Fibroblast of skin of scalp (primary cell): ENCODE data around the gene CDH1.
"Not testable (repeated sequence)": the region's sequence is repeated elsewhere in the genome, so short reads cannot be mapped to it uniquely, and the experiment has no call there.

Source experiments
- DNase-seq: peaks from one replicate; pipeline ENCODE4 v3.0.0-alpha.2; 2013

Gene CDH1

DNA sequence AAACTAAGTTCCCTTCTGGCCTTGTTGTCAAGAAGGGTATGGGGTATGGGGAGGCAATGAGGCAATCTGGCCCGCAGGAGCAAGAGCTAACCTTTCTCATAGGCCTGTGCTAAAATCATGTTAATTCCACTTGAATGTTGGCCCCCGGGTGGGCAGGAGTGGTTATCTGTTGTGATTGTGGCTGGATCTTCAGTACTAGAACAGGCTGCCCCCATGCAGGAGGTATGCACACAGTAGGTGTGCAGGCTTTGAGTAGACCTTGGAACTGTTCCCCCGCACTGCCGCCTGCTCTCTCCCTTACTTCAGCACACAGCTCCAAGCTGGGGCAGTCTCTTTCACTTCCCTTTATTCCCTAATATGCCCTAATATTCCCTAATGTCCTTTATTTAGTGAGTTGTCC is 53.9 kb downstream of the CDH1 start:
- no peak for DNase-seq

DNA sequence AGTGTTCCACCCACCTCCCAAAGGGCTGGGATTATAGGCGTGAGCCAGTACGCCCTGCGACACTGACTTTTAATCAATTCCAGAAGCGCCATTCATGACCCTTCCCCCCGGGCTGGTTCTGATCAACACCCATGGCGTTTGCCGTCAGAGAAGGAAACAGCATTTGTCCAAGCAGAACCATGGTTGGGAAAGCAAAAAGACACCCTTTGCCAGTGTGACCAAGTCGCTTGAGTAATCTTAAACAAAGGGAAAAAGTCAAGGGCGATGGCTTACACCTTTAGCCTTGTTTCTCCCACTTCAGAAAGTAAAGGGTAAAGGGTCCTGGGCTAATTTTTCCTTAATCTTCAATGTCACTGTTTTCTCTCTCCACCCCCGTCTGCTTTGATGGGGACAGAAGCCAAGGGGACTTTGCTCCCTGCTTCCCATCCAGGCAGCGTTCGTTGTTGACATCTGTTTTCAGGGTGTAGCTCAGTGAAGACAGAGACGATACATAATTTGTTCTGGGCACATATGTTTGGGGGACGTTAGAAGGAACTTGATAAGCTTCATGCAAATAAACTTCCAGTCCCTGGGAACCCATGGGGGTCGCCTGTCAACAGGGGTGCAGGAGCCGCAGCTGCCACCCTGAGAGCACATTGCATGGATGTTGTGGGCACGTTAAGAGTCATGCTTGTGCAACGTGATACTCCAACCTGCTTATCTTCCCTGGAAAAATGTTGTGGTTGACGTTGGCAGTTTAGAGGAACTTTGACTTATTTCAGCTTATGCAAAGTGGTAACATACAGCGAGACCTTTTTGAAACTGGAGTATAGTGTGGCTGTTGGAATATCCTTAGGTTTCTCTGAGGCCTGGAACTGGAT is 55.6 kb downstream of the CDH1 start:
- DNase-seq, result peak; percentile 64

DNA sequence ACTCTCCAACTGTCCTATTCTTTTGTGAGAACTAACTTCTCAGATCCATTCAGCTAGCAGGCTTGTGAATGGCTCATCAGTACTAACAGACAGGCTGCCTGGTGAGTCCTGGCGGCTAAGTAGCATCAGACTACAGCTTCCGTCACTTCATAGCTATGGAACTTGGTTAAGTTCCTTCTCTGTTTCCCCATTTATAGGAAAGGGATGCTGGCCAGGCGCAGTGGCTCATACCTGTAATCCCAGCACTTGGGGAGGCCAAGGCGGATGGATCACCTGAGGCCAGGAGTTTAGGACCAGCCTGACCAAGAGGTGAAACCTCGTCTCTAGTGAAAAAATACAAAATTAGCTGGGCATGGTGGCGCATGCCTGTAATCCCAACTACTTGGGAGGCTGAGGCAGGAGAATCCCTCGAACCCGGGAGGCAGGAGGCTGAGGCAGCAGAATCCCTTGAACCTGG is 56.3 kb downstream of the CDH1 start:
- DNase-seq, result no peak

GRCh38 chr16:68798398-68798797 is 61.3 kb downstream of the CDH1 start:
- DNase-seq, result peak; percentile 18

DNA sequence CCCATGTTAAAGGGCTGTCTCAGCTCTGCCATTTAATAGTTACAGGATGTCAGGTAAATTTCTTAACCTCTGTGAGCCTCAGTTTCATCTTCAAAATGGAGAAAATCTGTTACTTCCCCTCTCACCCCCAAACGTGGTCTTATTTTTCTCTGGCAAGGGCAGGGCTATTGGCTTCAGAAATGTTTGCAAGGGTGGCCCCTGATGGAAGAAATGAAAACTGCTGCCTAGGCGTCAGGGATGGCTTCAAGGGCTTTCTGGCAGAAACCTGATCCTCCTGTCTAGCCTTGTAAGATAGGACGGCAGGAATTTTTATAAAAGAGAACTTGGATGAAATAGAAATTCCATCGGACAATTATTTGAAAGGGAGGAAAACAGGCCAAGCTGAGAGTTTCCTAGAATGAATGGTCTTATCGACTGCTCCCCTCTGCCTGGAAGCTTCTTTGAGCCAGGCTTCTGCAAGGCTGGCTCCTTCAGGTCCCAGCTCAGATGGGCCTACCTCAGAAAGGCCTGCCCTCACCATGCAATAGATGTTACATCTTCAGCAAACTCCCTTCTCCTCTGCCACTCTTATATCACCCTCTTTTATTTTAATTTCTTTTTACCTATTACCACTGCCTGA is 63.3 kb downstream of the CDH1 start:
- peak; percentile 91 for DNase-seq

- DNase-seq, result peak; percentile 91
Measured at GRCh38 chr16:68802190-68802589, 65.1 kb downstream of the CDH1 start.

GRCh38 chr16:68806422-68806821 is 69.3 kb downstream of the CDH1 start:
- no peak for DNase-seq

- DNase-seq, result no peak
Measured at GRCh38 chr16:68806981-68807380, 69.9 kb downstream of the CDH1 start.

GRCh38 chr16:68814516-68814915 is 77.4 kb downstream of the CDH1 start:
- no peak for DNase-seq

DNA sequence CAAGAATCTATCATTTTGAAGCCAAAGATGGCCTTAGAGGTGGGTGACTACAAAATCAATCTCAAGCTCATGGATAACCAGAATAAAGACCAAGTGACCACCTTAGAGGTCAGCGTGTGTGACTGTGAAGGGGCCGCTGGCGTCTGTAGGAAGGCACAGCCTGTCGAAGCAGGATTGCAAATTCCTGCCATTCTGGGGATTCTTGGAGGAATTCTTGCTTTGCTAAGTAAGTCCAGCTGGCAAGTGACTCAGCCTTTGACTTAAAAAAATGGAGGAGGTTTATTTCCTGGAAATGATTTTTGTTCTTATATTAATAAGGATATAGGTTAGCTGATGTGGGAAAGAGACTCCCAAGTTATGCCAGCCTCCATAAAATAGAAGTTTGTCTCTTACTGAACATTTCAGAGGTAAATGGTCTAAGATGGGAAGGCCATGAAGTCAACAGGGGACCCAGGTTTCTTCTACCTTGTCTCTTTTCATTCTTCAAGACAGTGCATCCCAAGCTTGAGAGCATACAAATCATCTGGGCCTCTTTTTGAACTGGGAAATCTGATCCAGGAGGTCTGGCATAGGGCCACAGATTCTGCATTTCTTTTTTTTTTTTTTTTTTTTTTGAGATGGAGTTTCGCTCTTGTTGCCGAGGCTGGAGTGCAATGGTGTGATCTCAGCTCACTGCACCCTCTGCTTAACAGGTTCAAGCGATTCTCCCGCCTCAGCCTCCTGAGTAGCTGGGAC is 86.5 kb downstream of the CDH1 start:
- peak; percentile 96 for DNase-seq

DNA sequence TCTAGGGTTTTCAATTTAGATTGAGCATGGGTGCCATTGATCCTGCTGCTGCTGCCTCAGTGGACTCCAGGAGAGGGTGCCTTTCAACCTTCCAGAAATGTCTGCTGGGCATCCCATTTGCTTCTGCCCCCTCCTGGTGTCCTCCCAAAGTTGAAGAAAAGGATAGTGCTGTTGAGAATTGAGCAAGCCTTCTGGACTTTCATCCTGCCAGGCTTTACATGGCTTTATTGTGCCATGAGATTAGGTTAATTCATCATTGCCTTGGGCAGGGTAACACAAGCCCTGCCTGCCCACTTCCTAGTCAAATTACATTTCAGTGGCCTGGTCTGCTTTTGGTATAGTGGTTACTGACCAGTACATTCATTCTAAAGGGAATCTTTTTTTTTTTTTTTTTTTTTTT is 88.3 kb downstream of the CDH1 start:
- DNase-seq, result no peak

DNA sequence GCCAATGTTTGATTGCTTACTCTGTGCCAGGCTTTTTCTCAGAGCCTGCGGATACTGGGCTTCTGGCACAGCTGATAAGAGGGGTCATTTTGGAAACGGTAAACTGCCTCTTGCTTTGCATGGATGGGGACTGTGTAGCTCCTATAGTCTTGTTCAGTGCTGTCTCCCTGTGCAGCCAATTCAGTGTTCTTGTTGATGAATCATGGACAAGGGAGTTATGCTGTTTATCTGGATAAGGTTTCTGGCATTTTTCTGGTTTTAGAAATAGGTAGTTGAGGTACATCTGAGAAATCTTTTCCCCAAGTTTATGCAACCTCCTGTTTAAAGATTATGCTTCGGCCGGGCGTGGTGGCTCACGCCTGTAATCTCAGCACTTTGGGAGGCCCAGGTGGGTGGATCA is 89.6 kb downstream of the CDH1 start:
- no peak for DNase-seq

- no peak for DNase-seq
Measured at GRCh38 chr16:68833251-68833650, 96.2 kb downstream of the CDH1 start.

DNA sequence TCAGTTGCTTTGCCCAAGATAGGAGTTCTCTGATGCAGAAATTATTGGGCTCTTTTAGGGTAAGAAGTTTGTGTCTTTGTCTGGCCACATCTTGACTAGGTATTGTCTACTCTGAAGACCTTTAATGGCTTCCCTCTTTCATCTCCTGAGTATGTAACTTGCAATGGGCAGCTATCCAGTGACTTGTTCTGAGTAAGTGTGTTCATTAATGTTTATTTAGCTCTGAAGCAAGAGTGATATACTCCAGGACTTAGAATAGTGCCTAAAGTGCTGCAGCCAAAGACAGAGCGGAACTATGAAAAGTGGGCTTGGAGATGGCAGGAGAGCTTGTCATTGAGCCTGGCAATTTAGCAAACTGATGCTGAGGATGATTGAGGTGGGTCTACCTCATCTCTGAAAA is 97.5 kb downstream of the CDH1 start:
- DNase-seq, result no peak

DNA sequence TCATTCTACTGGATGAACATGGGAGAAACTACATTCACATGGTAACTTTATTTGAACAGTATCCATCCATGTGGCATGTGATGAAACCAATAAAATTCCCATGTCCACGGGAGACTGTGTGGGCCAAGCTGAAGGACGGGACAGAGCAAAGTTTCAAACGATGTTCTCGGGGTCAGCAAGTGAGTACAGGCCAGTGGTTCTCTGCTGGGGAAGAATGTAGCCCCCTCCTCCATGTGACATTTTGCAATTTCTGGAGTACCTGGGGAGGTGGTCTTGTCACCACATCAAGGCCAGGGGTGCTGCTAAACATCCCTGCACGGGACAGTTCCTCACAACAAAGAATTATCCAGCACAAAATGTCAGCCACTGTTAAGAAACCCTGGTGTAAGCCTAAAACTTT is 98.9 kb downstream of the CDH1 start:
- DNase-seq, result no peak

- DNase-seq, result no peak
Measured at GRCh38 chr16:68839831-68840230, 102.7 kb downstream of the CDH1 start.

GRCh38 chr16:68842964-68843481 is 105.9 kb downstream of the CDH1 start:
- not testable (repeated sequence) for DNase-seq

- DNase-seq, result peak; percentile 86
Measured at GRCh38 chr16:68843482-68844210, 106.6 kb downstream of the CDH1 start, which contains the start of gene TANGO6. Gene TANGO6, plus strand, starts transcription at chr16:68843531. Its CDS starts 87 bp downstream, at chr16:68843618.

- DNase-seq, result no peak
Measured at GRCh38 chr16:68844211-68844564, 107.1 kb downstream of the CDH1 start.

DNA sequence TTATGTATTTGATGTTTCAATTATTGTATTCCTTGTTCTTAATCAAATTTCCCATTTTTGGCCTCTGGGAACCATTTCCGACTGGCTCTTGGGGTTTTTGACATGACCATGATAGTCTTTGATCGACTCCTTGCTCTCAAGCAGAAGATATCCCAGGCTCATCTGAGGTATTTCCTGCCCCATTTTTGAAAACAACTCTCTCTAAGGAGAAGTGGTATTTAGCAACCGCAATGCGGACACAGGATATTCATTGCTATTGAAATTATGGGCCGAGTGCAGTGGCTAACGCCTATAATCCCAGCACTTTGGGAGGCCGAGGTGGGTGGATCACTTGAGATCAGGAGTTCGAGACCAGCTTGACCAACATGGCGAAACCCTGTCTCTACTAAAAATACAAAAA is 111.7 kb downstream of the CDH1 start:
- no peak for DNase-seq

DNA sequence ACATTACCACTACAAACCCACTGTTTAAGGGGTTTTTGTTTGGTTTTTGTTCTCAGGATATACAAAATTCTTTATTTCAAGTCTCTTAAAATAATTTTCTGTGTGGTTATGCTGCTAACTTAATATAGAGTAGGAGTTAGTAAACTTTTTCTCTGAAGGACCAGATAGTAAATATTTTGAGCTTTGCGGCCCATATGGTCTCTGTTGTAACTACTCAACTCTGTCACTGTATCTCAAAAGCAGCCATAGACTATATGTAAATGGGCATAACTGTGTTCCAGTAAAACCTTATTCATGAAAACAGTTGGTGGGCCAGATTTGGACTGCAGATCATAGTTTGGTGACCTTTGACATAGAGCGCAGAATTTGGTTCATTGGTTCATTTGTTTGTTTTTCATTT is 113.4 kb downstream of the CDH1 start:
- no peak for DNase-seq

DNA sequence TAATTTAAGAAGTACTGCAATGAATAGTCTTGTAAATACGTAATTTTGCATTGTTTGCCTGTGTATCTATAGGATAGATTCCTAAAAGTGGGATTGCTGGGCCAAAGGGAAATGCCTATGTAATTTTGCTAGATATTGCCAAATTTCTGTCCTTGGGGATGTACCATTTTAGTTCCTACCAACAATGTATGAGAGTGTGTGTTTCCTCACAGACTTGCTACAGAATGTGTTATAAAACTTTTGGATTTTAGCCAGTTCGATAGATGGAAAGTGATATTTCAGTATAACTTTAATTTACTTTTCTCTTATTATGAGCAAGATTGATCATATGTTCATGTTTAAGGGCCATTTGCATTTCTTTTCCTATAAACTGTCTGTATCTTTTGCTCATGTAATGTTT is 114.5 kb downstream of the CDH1 start:
- DNase-seq, result no peak

DNA sequence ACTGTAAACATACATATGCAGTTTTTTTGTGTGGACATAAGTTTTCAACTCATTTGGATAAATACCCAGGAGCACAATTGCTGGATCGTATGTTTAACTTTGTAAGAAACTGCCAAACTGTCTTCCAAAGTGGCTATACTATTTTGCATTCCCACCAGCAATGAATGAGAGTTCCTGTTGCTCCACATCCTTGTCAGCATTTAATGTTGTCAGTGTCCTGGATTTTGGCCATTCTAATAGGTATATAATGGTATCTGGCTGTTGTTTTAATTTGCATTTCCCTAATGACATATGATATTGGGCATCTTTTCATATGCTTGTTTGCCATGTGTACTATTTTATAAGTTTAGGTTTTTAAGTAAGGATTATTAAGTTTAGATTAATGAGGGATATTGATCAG is 120.4 kb downstream of the CDH1 start:
- no peak for DNase-seq
